ENCODE data around the gene MTA3.

Gene MTA3

GRCh38 chr2:42756150-42756775 lies 187.8 kb downstream of the MTA3 start:
- Histone ChIP-seq H3K4me3 (ENCODE audit: insufficient read length, low read depth) (no peak overlapping the region), H3K36me3 (ENCODE audit: insufficient read depth, insufficient read length, low read length) (no peaks in the 10 kb centered on the region), H3K9me3 (ENCODE audit: insufficient read depth, low read length) (no peaks in the 10 kb centered on the region), H3K4me1 (ENCODE audit: insufficient read depth, insufficient read length) (peaks cover 11% of the 10 kb centered on the region), H3K9ac (ENCODE audit: insufficient read length, low read depth) (no peak overlapping the region), H3K27me3 (ENCODE audit: insufficient read depth, insufficient read length) (no peaks in the 10 kb centered on the region)
- no peak for TF ChIP-seq YY1 (IDR thresholded peaks at IDR 0.05; ENCODE audit: insufficient read depth, insufficient read length)
- no peak for TF ChIP-seq ZNF274 (IDR thresholded peaks at IDR 0.05; ENCODE audit: low read depth, low read length)
- no peak for TF ChIP-seq SUZ12 (IDR thresholded peaks at IDR 0.05; ENCODE audit: extremely low read depth, insufficient read depth, insufficient read length)
- DNase-seq (ENCODE audit: low read depth, low spot score) = no peak

GRCh38 chr2:42756966-42757513 lies 188.6 kb downstream of the MTA3 start:
- H3K4me3 ChIP-seq (ENCODE audit: insufficient read length, low read depth) = no peak overlapping the region
- no peak overlapping the region for H3K9ac ChIP-seq (ENCODE audit: insufficient read length, low read depth)
- H3K4me1 ChIP-seq (ENCODE audit: insufficient read depth, insufficient read length) = peaks cover 15% of the 10 kb centered on the region
- no peak for DNase-seq (ENCODE audit: low read depth, low spot score)
- H3K9me3 ChIP-seq (ENCODE audit: insufficient read depth, low read length) = no peaks in the 10 kb centered on the region
- TF ChIP-seq SUZ12 (IDR thresholded peaks at IDR 0.05; ENCODE audit: extremely low read depth, insufficient read depth, insufficient read length) = no peak
- TF ChIP-seq YY1 (IDR thresholded peaks at IDR 0.05; ENCODE audit: insufficient read depth, insufficient read length) = no peak
- no peak for TF ChIP-seq ZNF274 (IDR thresholded peaks at IDR 0.05; ENCODE audit: low read depth, low read length)
- no peaks in the 10 kb centered on the region for H3K36me3 ChIP-seq (ENCODE audit: insufficient read depth, insufficient read length, low read length)
- no peaks in the 10 kb centered on the region for H3K27me3 ChIP-seq (ENCODE audit: insufficient read depth, insufficient read length)

DNA sequence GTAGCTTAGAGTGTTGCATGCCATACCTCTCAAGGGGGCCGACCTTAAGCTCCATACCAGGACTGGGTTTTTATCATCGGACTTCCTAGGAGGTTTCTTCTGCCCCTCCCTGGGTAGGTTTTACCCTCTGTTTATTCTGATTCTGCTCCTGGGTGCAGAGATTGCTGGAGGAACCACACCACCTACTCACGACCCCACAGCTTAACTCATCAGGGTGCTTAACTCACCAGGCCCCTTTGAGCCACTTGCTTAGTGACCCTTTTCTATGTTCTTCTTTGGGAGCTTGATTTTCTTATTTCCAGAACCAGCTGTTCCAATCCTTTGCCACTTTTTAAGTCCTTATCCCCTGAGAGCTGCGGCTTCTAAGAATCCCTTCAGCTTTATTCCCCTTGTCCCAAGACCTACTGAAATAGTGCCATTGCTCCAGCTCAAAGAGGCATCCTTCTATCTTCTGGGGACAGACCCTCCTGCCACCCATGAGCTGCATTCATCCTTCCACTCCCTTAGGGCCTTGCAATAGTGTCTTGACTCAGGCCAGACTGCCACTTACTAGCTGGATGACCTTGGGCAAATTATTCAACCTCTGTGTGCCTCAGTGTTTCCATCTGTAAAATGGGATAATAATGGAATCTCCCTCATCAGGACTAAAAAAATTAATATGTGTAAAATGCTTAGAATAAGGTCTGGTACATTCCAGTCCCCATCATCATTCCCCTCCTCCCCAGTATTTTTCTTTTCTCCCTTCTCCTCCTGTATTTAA lies 189.7 kb downstream of the MTA3 start:
- Histone ChIP-seq H3K9me3 (ENCODE audit: insufficient read depth, low read length) (no peaks in the 10 kb centered on the region), H3K36me3 (ENCODE audit: insufficient read depth, insufficient read length, low read length) (no peaks in the 10 kb centered on the region), H3K4me1 (ENCODE audit: insufficient read depth, insufficient read length) (peaks cover 15% of the 10 kb centered on the region), H3K27me3 (ENCODE audit: insufficient read depth, insufficient read length) (no peaks in the 10 kb centered on the region), H3K4me3 (ENCODE audit: insufficient read length, low read depth) (no peak overlapping the region), H3K9ac (ENCODE audit: insufficient read length, low read depth) (no peak overlapping the region)
- no peak for DNase-seq (ENCODE audit: low read depth, low spot score)
- no peak for TF ChIP-seq ZNF274 (IDR thresholded peaks at IDR 0.05; ENCODE audit: low read depth, low read length)
- no peak for TF ChIP-seq SUZ12 (IDR thresholded peaks at IDR 0.05; ENCODE audit: extremely low read depth, insufficient read depth, insufficient read length)
- no peak for TF ChIP-seq YY1 (IDR thresholded peaks at IDR 0.05; ENCODE audit: insufficient read depth, insufficient read length)

DNA sequence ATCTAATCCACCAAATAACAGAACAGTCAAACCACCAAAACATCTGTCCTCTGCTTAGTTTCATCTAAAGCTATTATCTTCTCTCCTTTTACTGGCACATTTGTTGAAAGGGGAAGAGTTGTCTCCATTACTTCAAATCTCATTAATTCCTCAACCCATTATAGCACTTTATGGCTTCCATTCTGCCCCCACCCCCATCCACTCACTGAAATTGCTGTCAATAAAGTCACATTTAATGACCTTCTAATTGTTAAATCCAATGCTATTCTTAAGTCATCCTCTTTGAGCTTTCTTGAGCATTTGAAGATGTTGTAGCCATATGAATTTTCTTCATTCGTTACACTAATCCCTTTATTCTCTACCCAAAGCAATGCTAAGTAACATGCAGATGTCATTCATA lies 190.3 kb downstream of the MTA3 start:
- no peak overlapping the region for H3K4me3 ChIP-seq (ENCODE audit: insufficient read length, low read depth)
- H3K36me3 ChIP-seq (ENCODE audit: insufficient read depth, insufficient read length, low read length) = no peaks in the 10 kb centered on the region
- peaks cover 17% of the 10 kb centered on the region for H3K4me1 ChIP-seq (ENCODE audit: insufficient read depth, insufficient read length)
- H3K9ac ChIP-seq (ENCODE audit: insufficient read length, low read depth) = no peak overlapping the region
- TF ChIP-seq ZNF274 (IDR thresholded peaks at IDR 0.05; ENCODE audit: low read depth, low read length) (no peak), YY1 (IDR thresholded peaks at IDR 0.05; ENCODE audit: insufficient read depth, insufficient read length) (no peak), SUZ12 (IDR thresholded peaks at IDR 0.05; ENCODE audit: extremely low read depth, insufficient read depth, insufficient read length) (no peak)
- no peaks in the 10 kb centered on the region for H3K9me3 ChIP-seq (ENCODE audit: insufficient read depth, low read length)
- no peaks in the 10 kb centered on the region for H3K27me3 ChIP-seq (ENCODE audit: insufficient read depth, insufficient read length)
- DNase-seq (ENCODE audit: low read depth, low spot score) = no peak

DNA sequence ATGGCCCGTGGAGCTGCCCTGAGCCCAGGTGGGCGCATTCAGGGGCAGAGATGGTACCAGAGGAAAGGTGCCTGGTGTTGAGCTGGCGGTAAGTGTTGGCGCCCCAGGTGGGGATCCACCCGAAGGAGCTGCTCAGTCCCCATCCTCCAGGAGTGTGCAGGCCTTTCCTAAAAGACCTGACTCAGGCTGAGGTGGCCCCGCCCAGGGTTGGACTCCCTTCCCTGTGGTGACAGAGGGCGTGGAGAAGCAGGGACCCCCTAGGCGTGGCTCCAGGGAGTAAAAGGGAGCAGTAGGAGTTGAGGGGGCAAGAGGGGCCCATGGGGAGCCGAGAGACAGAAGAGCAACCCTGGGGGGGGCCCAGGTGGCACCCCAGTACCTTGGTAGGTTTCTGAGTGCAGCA lies 193.1 kb downstream of the MTA3 start:
- no peak for TF ChIP-seq SUZ12 (IDR thresholded peaks at IDR 0.05; ENCODE audit: extremely low read depth, insufficient read depth, insufficient read length)
- TF ChIP-seq YY1 (IDR thresholded peaks at IDR 0.05; ENCODE audit: insufficient read depth, insufficient read length) = no peak
- TF ChIP-seq ZNF274 (IDR thresholded peaks at IDR 0.05; ENCODE audit: low read depth, low read length) = no peak
- H3K36me3 ChIP-seq (ENCODE audit: insufficient read depth, insufficient read length, low read length) = no peaks in the 10 kb centered on the region
- H3K9ac ChIP-seq (ENCODE audit: insufficient read length, low read depth) = no peak overlapping the region
- H3K4me1 ChIP-seq (ENCODE audit: insufficient read depth, insufficient read length) = peaks cover 13% of the 10 kb centered on the region
- no peaks in the 10 kb centered on the region for H3K27me3 ChIP-seq (ENCODE audit: insufficient read depth, insufficient read length)
- H3K4me3 ChIP-seq (ENCODE audit: insufficient read length, low read depth) = no peak overlapping the region
- H3K9me3 ChIP-seq (ENCODE audit: insufficient read depth, low read length) = no peaks in the 10 kb centered on the region
- DNase-seq (ENCODE audit: low read depth, low spot score) = no peak

GRCh38 chr2:42762155-42762554 lies 193.7 kb downstream of the MTA3 start:
- TF ChIP-seq ZNF274 (IDR thresholded peaks at IDR 0.05; ENCODE audit: low read depth, low read length) = no peak
- no peak for TF ChIP-seq SUZ12 (IDR thresholded peaks at IDR 0.05; ENCODE audit: extremely low read depth, insufficient read depth, insufficient read length)
- TF ChIP-seq YY1 (IDR thresholded peaks at IDR 0.05; ENCODE audit: insufficient read depth, insufficient read length) = no peak
- H3K9me3 ChIP-seq (ENCODE audit: insufficient read depth, low read length) = no peaks in the 10 kb centered on the region
- no peaks in the 10 kb centered on the region for H3K27me3 ChIP-seq (ENCODE audit: insufficient read depth, insufficient read length)
- DNase-seq (ENCODE audit: low read depth, low spot score) = no peak
- peaks cover 12% of the 10 kb centered on the region for H3K4me1 ChIP-seq (ENCODE audit: insufficient read depth, insufficient read length)
- H3K9ac ChIP-seq (ENCODE audit: insufficient read length, low read depth) = no peak overlapping the region
- H3K36me3 ChIP-seq (ENCODE audit: insufficient read depth, insufficient read length, low read length) = no peaks in the 10 kb centered on the region
- no peak overlapping the region for H3K4me3 ChIP-seq (ENCODE audit: insufficient read length, low read depth)
